Fibroblast of lung (primary cell): Measurements from ENCODE around the gene DPH2.

Experiments
- CTCF ChIP-seq, 2 donors: IDR thresholded peaks in 1 of 2; conservative IDR thresholded peaks in 1 of 2; 1 replicate in 1 of 2; 2 replicates in 1 of 2; pipeline ENCODE4 v1.5.1; 2011 to 2012; ENCODE audit warnings: low read length in 2 of 2, control low read depth in 1 of 2, inconsistent platforms in 1 of 2, low read depth in 1 of 2, mild to moderate bottlenecking in 1 of 2
- EZH2 ChIP-seq: IDR thresholded peaks from 2 replicates; pipeline ENCODE4 v1.5.1; 2012; ENCODE audit warnings: low read length, control low read depth, mild to moderate bottlenecking; ENCODE audit errors: missing control alignments

- TF ChIP-seq CTCF (conservative IDR thresholded peaks at IDR 0.05 in 1 of 2, IDR thresholded peaks at IDR 0.05 in 1 of 2; ENCODE audit: low read depth in 1 of 2, low read length in 2 of 2) (no peak), EZH2 (no peak)
Observed at GRCh38 chr1:43978264-43978550, 8.4 kb downstream of the DPH2 start.
